ENCODE measurements around the gene KCNS1.

The KCNS1 gene

DNA sequence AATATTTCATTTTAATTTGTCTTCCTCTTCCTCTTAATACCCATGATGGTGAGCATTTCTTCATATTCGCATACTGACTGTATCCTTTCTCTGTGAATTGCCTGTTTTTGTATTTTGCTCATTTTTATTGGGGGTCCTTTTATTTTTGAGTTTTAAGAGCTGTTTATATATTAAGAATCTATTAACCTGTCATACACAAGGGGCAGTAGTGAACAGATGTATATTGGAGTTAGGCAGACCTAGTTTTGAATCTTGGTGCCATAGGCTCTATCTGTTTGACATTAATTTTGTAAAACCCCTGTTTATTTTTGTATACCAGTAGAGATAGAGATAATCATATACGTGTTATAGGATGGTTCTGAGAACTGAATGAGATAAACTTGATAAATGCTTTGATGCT lies 17.1 kb upstream of the KCNS1 start:
- Histone ChIP-seq H3K27me3 (peaks cover 86% of the 10 kb centered on the region), H3K27ac (no peak overlapping the region), H3K4me3 (ENCODE audit: low read depth in 1 of 2, low read length in 1 of 2) (no peak overlapping the region), H3K9me3 (no peaks in the 10 kb centered on the region), H3K36me3 (no peaks in the 10 kb centered on the region), H3K4me1 (ENCODE audit: control insufficient read depth in 1 of 2, insufficient read depth in 1 of 2, low read depth in 1 of 2, low read length in 1 of 2) (no peaks in the 10 kb centered on the region)
- TF ChIP-seq, protein P1, sequence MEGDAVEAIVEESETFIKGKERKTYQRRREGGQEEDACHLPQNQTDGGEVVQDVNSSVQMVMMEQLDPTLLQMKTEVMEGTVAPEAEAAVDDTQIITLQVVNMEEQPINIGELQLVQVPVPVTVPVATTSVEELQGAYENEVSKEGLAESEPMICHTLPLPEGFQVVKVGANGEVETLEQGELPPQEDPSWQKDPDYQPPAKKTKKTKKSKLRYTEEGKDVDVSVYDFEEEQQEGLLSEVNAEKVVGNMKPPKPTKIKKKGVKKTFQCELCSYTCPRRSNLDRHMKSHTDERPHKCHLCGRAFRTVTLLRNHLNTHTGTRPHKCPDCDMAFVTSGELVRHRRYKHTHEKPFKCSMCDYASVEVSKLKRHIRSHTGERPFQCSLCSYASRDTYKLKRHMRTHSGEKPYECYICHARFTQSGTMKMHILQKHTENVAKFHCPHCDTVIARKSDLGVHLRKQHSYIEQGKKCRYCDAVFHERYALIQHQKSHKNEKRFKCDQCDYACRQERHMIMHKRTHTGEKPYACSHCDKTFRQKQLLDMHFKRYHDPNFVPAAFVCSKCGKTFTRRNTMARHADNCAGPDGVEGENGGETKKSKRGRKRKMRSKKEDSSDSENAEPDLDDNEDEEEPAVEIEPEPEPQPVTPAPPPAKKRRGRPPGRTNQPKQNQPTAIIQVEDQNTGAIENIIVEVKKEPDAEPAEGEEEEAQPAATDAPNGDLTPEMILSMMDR (IDR thresholded peaks at IDR 0.05): no peak

DNA sequence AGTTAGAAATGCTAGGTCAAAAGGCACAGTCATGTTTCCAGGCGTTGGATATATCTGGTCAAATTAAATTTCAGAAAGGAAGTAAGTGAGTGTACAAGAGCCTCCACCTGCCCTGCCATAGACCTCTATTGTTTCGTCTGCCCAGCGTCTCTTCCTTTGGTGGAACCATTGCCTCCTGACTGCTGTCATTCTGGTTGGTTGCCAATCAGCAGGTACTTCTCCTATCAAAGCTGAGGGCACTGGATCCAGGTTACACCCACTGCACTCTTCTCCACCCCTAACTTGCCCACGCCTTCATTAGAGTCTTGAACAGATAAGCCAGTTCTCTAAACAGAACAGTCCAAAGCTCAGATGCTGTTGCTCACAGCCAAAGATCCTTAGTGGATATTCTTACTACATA lies 16.7 kb upstream of the KCNS1 start:
- no peaks in the 10 kb centered on the region for H3K9me3 ChIP-seq
- H3K4me3 ChIP-seq (ENCODE audit: low read depth in 1 of 2, low read length in 1 of 2): no peak overlapping the region
- TF ChIP-seq, protein P1 (IDR thresholded peaks at IDR 0.05): no peak
- H3K4me1 ChIP-seq (ENCODE audit: control insufficient read depth in 1 of 2, insufficient read depth in 1 of 2, low read depth in 1 of 2, low read length in 1 of 2): no peaks in the 10 kb centered on the region
- no peaks in the 10 kb centered on the region for H3K36me3 ChIP-seq
- peaks cover 81% of the 10 kb centered on the region for H3K27me3 ChIP-seq
- no peak overlapping the region for H3K27ac ChIP-seq

GRCh38 chr20:45115829-45116228 lies 14.9 kb upstream of the KCNS1 start:
- no peaks in the 10 kb centered on the region for H3K4me1 ChIP-seq (ENCODE audit: control insufficient read depth in 1 of 2, insufficient read depth in 1 of 2, low read depth in 1 of 2, low read length in 1 of 2)
- TF ChIP-seq, protein P1 (IDR thresholded peaks at IDR 0.05): no peak
- no peaks in the 10 kb centered on the region for H3K36me3 ChIP-seq
- H3K27ac ChIP-seq: no peak overlapping the region
- H3K27me3 ChIP-seq: peaks cover 73% of the 10 kb centered on the region
- H3K4me3 ChIP-seq (ENCODE audit: low read depth in 1 of 2, low read length in 1 of 2): no peak overlapping the region
- H3K9me3 ChIP-seq: no peaks in the 10 kb centered on the region

- Histone ChIP-seq H3K27me3 (peaks cover 70% of the 10 kb centered on the region), H3K9me3 (no peaks in the 10 kb centered on the region), H3K4me1 (ENCODE audit: control insufficient read depth in 1 of 2, insufficient read depth in 1 of 2, low read depth in 1 of 2, low read length in 1 of 2) (no peaks in the 10 kb centered on the region), H3K27ac (no peak overlapping the region), H3K4me3 (ENCODE audit: low read depth in 1 of 2, low read length in 1 of 2) (no peak overlapping the region), H3K36me3 (no peaks in the 10 kb centered on the region)
- TF ChIP-seq, protein P1 (IDR thresholded peaks at IDR 0.05): no peak
Observed at GRCh38 chr20:45115386-45115774, 14.5 kb upstream of the KCNS1 start.

GRCh38 chr20:45114465-45115385 lies 13.8 kb upstream of the KCNS1 start, which contains the start of gene WFDC5:
WFDC5 (minus strand) TSS chr20:45115174; CDS start chr20:45115083, 91 bp downstream.
- Histone ChIP-seq H3K9me3 (no peaks in the 10 kb centered on the region), H3K4me1 (ENCODE audit: control insufficient read depth in 1 of 2, insufficient read depth in 1 of 2, low read depth in 1 of 2, low read length in 1 of 2) (no peaks in the 10 kb centered on the region), H3K27ac (no peak within 1 kb of the TSS), H3K36me3 (no peaks in the 10 kb centered on the region), H3K4me3 (ENCODE audit: low read depth in 1 of 2, low read length in 1 of 2) (no peak within 1 kb of the TSS), H3K27me3 (peaks cover 63% of the 10 kb centered on the region)
- TF ChIP-seq, protein P1 (IDR thresholded peaks at IDR 0.05): no peak

Measured in neutrophil (primary cell).